ENCODE measurements around the gene PLCB1.
"Not testable (repeated sequence)": the region's sequence is repeated elsewhere in the genome, so short reads cannot be mapped to it uniquely, and the experiment has no call there.

The PLCB1 gene

DNA sequence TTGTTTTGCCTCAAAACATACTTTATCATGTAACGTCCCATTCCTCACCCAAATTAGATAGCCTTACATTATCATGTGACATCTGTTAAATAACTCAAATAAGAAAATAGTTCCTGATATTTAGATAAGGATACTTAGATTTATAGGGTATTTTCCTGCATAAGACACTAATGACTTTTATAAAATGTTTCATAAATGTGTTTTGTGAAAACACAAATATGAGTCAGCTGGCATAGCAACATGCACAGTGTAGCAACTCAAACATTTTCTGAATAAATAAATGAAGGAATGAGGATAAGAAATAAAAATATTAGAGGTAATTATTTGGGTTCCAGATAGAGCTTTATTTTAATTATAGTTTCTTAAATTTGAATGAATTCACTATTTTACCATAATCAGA, 476.4 kb downstream of the PLCB1 start:
- no peak for DNase-seq (ENCODE audit: low spot score)

DNA sequence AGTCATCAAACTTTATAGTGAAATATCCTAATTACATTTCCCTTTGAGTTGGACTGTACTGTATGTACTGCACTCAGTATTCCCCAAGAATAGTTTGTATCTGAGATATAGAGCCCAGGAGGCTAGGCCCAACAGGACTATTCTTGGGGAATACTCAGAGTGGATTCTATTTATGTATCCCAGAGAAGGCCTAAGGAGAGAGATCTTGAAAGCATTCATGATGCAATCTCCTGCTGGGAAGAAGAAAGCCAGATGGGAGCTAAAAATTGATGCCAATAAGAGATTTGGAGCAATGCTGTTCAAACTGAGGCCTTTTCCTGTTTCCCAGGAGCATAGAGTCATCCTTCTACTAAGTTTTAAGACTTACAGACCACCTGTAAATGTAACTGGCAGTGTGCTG, 484.7 kb downstream of the PLCB1 start:
- DNase-seq (ENCODE audit: low spot score): no peak

DNA sequence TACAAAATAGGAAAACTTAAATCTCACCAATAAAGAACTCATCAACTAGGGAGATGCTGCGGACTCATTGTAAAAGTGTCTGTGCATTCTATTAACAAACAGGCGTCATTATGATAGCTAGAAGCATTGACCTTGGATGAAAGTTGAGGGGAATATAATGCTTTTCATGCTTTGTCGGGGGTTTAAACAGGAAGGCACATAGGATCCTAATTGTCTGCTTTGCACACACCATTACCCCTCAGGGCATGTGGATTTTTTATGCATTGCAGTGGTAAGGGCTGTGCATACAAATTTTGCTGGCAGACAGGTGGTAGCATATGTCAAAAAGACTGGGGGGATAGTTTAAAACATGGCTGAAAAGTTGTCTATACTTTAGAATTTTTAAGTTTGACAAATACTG, 488.9 kb downstream of the PLCB1 start:
- DNase-seq (ENCODE audit: low spot score): no peak

DNA sequence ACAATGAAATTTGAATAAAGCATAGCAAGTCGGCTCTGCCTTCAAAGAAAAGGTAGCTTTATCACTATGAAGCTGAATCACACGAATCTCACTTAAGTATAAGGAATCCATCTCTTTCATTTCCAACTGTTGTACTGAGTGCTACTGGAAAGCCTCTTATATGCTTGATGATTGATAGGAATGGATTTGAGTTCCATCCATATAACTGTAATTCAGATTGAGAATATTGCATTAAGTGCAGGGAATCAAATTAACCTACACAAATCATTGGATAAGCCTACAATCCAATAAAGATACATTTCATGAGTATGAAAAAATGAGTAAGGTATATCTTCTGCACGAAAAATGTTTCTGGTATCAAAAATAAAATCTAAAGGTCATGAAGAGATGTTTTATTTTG, 492.0 kb downstream of the PLCB1 start:
- no peak for DNase-seq (ENCODE audit: low spot score)

DNA sequence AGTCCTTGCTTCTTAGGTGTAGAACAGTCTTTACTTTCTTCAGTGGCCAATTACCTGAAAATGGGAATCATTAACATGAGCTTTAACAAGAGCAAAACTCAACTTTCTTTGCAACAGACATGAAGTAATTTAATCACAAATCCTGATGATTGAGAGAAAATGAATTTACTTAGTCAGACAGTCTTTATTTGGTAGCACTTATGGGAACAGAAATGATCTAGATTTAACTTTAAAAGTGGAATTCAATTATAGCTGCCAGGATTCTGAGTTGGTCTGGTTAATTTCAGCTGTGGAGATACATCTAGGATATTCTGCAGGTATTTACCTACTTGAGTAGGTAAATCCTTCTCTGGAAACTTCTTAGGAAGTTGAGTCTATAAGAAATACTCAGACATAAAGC, 492.6 kb downstream of the PLCB1 start:
- no peak for DNase-seq (ENCODE audit: low spot score)

DNA sequence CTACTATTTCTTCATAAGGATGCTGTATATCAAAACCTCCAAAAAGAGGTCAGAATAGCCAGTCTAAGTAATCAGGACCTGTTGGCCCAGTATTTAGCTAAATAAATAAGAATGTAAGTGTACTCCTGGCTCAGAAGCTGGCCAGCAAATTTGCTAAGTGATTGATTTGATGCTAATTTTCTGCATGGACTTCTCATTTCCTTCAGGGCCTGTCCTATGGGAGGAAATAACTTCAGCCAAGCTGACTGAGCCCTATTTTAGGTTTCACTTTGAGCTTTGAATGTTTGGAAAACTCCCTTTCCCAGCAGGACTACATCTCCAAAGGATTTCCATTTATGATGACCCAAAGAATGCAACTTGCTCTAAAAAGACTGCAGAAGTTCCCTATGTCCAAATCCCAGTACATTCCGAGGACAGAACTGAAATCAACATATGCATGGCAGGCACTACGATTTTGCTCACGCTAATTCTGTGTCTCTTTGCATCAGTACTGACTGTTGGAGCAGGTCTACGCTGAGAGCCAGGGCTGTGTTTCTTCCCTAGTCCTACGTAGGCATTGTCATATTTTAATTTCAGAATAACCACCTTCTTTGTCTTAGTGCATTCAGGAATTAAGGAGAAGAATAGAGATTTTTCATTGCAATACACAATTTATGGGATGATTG, 495.4 kb downstream of the PLCB1 start:
- DNase-seq (ENCODE audit: low spot score): no peak

DNA sequence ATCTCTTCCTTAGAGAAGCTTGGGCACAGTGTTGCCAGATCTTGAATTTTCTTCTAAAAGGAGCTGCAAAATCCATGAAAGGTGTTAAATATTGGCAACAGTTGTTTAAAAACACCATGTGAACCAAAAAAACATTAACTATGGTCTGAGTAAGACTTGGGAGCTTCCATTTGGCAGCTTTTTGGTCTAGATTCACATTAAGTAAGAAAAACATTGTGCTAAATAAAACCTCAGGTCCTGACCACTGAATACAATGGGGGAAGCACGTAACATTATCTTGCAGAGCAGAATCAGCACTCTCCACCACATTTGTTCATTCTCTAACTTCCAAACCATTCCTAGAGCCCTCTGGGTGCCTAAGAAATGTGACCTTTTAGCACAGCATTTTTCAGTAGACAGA, 499.2 kb downstream of the PLCB1 start:
- no peak for DNase-seq (ENCODE audit: low spot score)

DNA sequence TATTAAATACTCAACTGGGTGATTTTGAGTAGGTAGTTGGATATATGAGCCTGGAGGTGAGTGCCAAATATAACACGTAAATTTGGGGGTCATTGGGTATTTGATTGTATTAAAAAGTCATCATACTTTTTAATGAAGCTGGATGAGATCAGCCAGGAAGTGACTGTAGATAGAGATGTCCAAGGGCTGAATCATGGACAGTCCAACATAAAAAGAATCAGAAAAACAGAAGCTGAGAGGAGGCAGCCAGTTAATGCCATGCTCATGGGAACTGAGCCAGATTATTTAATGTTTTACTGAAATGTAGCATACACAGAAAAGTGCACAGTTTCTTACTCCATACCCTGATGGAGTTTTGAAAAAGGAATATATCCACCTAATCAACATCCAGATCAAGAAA, 501.3 kb downstream of the PLCB1 start:
- no peak for DNase-seq (ENCODE audit: low spot score)

DNA sequence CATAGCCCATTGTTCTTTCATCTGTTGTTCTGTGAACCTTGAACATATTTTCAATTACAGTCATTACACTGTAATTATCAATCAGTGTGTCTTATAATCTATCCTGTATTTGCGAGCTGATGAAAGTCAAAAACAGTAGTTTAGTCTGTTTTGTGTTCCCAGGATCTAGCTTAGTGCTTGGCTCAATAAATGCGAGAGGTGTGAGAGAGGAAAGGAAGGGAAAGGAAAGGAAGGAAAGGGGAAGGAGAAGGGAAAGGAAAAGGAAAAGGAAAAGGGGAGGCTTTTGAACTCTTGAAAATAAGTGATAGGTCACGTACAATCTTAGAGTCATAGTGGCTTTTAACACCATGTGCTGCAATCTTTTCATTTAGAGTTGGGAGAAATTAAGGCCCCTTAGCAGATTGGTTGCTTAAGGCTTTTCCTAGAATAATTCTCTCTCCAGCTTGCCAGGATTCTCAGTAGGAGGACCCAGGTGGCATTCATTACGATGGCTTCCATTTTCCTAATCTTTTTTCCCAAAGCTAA, 503.0 kb downstream of the PLCB1 start:
- DNase-seq (ENCODE audit: low spot score): no peak

DNA sequence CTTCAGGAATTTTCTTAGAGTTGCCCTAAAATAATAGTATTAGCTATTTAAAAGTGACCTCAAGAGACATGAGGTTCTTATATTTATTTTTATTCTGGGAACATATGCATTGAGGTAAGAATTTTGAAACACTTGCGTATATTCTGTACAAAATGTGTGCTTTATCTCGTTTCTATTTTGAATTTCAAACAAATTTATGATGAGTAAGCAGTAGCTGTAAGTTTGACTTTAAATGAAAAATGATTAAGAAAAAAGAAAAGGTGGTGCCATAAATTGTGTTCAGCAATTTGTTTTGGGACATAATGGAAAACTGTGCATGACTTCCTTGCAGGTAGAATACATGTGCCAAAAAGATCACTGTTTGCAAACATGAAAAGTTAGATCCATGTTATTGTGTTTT, 503.8 kb downstream of the PLCB1 start:
- DNase-seq (ENCODE audit: low spot score): no peak

DNA sequence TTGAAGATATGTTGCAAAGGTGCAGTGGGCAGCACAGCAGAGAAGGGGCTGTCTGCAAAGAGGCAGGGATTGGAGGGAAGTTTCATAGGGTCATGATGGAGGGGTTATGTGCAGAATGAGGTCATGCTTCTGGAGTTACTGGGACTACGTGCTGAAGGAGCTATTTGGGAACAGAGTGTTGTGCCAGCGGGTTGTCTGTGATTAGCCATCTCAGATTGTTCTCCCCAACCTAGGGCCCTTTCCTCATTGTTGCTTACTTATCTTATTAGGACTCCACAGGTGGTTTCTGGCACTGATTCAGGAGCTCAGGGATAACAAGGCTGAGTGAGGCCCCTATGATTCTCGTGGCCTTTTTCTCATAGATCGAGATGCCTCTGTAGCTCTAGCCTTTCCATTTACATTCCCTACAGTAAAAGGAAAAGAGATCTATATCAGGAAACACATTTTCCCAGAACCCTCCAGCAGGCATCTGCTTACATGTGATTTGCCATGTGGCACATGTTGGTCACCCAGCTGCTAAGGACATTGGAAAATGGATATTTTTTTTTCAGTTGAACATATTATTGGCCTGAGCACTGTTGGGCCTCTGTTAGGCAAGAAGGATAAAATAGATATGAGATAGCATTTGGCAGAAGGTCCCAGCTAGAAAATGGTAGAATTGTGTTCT, 507.2 kb downstream of the PLCB1 start:
- no peak for DNase-seq (ENCODE audit: low spot score)

DNA sequence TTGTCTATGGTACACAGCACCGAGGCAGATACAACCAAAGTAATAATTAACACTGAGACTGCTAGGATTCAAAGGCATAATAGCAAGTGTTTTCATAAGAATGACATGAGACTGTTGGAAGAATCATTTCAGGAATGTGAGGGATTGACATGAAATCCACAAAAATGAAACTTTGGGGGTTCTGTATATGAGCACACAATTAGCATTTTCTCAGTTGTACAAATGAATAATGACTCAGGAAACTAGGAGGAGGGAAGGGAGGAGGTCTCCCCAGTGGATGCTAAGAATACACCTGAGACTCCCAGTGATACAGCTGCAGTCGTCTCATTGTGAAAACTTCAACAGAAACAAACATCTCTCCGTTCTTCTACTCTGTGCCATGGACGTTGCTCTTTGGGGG, 508.4 kb downstream of the PLCB1 start:
- no peak for DNase-seq (ENCODE audit: low spot score)

DNA sequence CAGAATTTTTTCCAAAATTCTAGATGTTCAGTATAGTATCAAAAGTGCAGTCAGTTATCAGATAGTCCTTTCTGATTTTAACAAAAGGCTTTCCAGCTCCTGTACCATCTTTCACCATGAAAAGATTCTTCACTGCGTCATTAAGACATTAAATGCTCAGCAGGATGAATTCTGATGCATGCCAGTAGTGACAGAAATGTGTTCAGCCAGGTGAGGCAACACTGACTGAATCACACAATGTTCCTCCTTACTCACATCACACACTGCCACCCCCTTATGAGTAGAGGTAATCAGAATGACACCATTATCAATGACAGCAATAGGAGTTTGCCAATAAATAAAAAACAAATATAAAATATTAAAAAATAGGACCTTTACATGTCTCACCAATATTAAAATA, 510.2 kb downstream of the PLCB1 start:
- no peak for DNase-seq (ENCODE audit: low spot score)

DNA sequence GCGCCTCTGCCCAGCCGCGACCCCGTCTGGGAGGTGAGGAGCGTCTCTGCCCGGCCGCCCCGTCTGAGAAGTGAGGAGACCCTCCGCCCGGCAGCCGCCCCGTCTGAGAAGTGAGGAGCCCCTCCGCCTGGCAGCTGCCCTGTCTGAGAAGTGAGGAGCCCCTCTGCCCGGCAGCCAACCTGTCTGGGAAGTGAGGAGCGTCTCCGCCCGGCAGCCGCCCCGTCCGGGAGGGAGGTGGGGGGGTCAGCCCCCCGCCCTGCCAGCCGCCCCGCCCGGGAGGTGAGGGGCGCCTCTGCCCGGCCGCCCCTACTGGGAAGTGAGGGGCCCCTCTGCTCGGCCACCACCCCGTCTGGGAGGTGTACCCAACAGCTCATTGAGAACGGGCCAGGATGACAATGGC, 512.4 kb downstream of the PLCB1 start:
- DNase-seq (ENCODE audit: low spot score): not testable (repeated sequence)

DNA sequence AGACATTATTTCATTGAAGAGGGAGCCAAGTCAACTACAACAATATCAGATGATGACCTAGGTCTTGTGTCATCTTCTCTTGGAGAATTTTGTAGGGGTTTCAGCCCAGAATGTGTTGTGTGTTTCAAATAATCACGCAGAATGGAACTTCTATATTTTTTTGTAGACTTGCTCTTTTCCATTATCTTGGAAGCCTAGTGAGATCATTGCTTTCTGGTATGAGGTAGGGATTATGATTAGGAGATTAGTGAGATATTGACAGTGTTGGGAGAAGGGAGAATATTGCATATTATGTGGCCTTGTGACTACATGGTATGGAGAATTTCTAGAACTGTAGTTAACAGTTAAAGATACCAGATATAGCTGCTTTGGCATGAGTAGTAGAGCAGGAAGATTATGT, 513.3 kb downstream of the PLCB1 start:
- DNase-seq (ENCODE audit: low spot score): no peak

DNA sequence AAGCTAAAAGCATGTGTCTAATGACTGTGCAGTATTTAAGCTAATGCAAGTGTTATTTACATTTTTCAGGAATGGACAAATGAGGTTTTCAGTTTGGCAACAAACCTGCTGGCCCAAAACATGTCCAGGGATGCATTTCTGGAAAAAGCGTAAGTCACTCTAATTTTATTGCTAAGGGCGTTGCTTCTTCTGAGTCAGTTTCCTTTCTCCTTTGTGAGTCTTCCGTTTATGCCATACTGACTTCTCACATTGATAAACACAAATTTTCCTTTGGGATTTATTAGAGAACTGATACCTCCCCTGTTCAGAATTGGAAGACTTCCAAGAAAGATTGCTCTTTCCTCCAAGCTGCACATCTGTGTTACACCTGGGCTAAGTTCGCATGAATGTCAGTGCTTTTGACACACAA, 514.0 kb downstream of the PLCB1 start:
- DNase-seq (ENCODE audit: low spot score): no peak

DNA sequence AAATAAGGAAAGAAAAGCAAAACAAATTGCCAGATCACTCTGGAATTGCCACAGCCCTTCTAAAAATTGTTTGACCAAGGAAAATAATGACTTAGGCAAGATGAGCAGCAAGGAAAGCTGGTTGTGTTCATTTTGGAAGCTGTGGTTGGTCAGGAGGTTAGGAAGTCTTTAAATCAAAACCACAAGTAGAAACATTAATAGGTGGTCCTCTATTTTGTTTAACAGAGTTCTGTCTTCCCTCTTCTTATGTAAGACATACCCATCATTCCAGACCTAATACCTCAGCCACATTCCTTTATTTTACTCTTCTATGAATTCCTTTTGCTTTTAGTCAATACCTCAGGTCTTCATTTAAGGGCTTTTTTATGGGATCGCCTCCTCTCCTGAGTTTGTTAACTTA, 514.6 kb downstream of the PLCB1 start:
- DNase-seq (ENCODE audit: low spot score): no peak

DNA sequence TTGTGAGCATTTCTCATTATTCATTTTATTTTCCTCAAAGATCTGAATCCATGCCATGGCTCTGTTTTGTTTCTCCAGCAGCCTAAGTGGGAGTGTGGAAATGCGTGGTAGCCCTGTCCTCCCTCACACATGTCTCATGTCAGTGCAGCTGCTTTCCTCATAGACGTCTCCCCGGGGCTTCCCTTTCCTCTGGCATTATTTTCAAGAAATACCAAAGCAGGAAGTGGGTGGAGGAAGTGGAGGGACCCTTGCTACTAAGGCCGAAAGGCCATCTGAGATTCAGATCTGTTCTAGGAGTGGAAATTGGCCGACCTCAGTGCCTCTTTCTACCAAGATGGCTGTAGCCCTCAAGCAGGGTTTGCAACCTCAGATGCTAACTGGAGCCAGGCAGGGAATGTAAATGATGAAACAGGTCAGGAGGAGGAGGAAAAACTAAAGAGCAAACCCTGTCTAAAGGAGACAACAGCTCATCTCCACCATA, 515.9 kb downstream of the PLCB1 start:
- no peak for DNase-seq (ENCODE audit: low spot score)

DNA sequence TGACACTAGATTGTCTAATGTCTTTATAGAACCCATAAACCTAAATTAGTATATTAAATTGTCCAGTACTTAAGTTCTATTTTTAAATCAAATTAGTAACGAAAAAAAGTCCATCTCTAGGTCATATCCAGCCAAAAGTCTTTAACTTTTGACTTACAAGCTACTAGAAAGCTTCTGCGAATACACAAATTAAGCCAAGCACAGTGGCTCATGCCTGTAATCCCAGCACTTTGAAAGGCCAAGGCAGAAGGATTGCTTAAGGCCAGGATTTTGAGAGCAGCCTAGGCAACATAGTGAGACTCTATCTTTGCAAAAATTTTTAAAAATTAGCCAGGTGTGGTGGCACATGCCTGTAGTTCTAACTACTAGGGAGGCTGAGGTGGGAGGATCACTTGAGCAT, 516.4 kb downstream of the PLCB1 start:
- no peak for DNase-seq (ENCODE audit: low spot score)

DNA sequence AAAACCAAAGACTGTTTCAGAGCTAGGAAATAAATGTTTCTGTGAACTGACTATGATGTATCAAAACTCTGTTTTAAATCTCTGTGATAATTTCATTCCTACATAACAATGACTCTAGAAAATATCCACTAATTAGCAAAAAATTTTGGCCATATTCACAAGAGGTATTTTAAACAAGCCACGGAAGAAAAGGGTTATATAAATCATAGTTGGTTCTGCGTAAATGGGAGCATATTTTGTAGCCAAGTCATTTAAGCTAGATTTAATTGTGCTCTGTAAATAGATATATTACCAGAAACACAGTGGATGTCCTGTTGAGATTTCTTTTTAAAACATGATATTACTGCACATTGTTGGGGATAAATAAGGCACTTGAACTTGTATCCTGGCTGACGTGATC, 520.3 kb downstream of the PLCB1 start:
- DNase-seq (ENCODE audit: low spot score): no peak

DNA sequence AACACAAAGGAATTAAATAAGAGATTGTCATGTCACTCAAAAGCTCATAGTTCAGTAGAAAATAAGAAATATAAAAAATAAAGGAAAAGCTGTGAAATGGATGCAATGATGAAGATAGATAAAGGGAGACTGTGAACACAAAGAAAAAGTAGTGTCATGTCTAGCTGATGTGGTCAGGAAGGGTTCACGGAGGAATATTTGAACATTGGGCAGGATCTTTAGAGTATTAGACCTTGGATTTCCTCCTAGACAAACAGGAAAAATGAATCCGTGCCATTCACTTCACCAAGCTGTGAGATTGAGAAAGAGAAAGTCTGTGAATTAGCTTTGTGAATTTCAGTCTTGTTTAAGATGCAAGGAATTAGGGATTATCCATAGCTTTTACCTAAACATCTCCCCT, 522.4 kb downstream of the PLCB1 start:
- no peak for DNase-seq (ENCODE audit: low spot score)

DNA sequence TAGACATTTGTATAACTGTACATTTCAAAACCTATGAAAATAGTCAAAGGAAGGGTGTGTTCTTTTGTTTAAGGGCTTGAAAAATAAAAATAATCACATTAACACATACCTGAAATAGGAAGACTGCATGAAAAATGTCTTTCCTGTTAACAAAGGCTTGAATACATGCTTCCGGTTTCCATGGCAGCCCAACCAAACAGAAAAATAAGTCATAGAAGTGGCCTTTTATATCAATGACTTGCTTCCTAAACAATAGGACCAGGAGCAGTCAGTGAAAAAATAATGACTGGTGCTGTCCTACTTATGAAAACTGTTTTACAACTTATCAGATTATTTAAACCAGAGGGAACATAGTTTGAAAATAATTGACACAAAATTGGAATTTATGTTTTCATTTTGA, 524.3 kb downstream of the PLCB1 start:
- DNase-seq (ENCODE audit: low spot score): no peak

DNA sequence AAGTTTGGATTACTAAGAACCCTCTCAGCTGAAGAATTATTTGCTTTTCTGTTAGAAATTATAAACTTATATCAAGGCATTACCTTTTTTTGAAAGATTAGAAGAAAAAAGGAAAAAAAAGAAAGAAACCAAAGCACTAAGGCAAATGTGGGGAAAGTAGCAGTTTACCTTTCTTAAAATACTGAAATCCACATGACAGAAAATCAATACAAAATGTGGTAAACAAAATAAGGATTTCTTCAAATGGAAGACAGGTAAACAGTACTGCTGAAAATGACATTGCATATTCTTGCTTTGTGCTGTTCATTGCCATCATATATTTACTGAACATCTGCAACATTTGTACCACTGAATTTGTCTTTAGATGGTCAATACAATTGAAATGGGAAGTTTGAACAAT, 525.6 kb downstream of the PLCB1 start:
- no peak for DNase-seq (ENCODE audit: low spot score)

DNA sequence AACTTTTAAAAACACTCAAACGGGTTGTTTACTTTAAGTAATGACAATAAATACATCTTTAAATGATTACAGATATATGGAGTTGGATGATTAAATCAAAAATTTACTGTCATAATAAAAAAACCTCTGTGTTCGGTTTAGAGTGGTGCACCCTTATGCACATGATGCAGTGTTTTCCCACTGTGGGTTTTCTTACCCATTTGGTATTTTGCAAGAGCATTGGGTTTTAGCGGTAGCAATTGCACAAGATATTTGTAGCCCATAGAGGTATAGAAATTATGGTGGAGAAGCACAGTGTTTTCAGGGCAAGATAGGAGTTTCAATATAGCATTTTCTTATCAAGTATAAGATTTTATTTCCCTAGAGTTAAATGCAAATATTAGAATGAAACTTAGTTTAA, 526.0 kb downstream of the PLCB1 start:
- DNase-seq (ENCODE audit: low spot score): no peak
